Stimulated activated naive CD8-positive, alpha-beta T cell treated with anti-CD3 and anti-CD28 coated beads, Interleukin-15, Interleukin-2, amounts not matched to agents 100 ng/mL and 50 ng/mL, for 24 hours (primary cell): Measurements from ENCODE around the gene SERPIND1.

ENCODE experiments used
- H3K27ac Mint-ChIP-seq: one replicate; pipeline ENCODE4 v1.8.0; 2021; ENCODE audit warnings: mild to moderate bottlenecking, mixed read lengths
- H3K27me3 Mint-ChIP-seq: one replicate; pipeline ENCODE4 v1.8.0; 2021; ENCODE audit warnings: mixed read lengths
- H3K36me3 Mint-ChIP-seq: one replicate; pipeline ENCODE4 v1.8.0; 2021; ENCODE audit warnings: low read depth, mixed read lengths
- H3K4me1 Mint-ChIP-seq: one replicate; pipeline ENCODE4 v1.8.0; 2021; ENCODE audit warnings: low read depth, mixed read lengths
- H3K4me3 Mint-ChIP-seq: one replicate; pipeline ENCODE4 v1.8.0; 2021; ENCODE audit warnings: mild to moderate bottlenecking, mixed read lengths
- H3K9me3 Mint-ChIP-seq: one replicate; pipeline ENCODE4 v1.8.0; 2021; ENCODE audit warnings: mixed read lengths

Gene SERPIND1

DNA sequence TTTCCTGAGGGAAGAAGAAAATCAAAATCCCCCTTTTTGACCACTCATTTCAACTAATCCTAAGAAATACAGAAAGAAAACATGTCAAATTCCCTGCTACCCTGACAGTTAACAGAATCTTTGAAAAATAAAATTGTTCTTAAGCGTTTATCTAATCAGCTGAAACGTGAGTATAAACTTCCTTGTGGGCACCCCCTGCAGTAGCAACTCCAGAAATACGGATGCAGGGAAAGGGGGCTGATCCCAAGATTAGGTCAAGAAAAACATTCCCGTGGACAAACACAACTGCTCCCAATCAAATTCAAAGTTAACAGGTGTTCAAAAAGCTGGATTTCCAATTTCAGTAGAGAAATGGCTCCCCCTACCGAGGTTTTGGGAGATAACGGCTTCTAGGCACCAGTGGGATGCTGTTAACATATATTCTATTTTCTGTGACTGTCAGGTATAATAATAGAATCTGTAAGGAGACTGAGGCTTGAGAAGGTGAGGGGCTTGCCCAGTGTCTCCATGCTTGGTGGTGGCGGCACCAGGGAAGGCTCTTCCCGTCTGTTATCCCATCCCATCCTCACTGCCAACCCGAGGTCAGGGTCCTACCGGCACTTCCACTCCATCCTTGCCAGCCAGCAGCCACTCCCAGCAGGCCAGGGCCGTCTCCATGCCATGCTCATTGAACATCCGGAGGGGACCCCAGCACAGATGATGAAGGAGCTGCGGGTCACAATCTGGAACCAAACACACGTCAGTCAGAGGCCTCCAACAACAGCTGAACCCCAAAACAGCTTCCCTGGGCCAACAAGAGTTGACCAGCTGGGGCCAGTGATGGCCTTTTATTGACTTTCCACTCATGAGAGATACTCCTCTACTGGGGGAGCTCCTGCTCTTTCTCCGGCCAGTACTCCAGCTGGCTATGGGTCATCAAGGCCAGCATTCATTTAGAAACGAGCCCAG lies 32.0 kb upstream of the SERPIND1 start:
- Mint-ChIP-seq H3K27me3 (no peaks in the 10 kb centered on the region), H3K27ac (no peak overlapping the region), H3K36me3 (peaks cover 57% of the 10 kb centered on the region), H3K4me1 (no peaks in the 10 kb centered on the region), H3K9me3 (no peaks in the 10 kb centered on the region), H3K4me3 (no peak overlapping the region)

DNA sequence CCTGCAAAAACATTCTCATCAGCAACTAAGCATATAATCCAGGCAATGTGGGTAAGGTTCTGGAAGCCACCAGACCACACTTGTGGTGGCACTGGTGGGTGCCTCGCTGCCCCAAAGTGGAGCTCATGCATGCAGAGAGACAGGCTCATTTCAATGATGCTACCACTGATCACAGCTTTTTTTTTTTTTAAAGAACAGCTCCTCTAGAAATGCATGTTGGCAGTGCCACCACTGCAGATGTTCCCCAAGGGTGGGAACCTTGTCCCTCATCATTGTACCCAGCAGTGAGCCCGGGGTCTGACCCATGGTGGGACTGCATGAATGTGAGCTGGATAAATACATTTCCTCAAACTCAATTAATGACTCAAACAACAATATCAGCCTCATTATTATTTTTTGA lies 31.1 kb upstream of the SERPIND1 start:
- no peaks in the 10 kb centered on the region for H3K9me3 Mint-ChIP-seq
- no peaks in the 10 kb centered on the region for H3K4me1 Mint-ChIP-seq
- H3K36me3 Mint-ChIP-seq = peaks cover 63% of the 10 kb centered on the region
- H3K27ac Mint-ChIP-seq = no peak overlapping the region
- H3K27me3 Mint-ChIP-seq = no peaks in the 10 kb centered on the region
- H3K4me3 Mint-ChIP-seq = no peak overlapping the region

DNA sequence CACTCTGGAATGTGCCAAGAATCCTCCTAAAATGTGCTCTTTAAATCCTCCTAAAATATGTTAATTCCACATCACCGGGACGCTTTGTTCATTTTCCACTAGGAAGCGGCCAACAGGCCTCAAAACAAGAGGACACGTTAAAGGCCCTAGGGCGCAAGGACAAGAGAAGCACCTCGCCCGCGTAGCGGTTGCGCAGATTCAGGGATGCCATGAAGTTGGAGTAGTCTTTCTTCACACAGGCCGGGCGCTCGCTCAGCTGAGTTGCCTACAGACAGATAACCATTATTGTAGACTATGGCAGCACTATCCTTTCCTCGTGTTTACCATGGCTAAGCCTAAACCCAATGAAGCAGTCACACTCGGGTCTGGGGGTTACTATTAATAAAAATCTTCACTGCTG lies 29.5 kb upstream of the SERPIND1 start:
- Mint-ChIP-seq H3K27me3 (no peaks in the 10 kb centered on the region), H3K27ac (peak overlapping the region; percentile 49), H3K36me3 (peaks cover 57% of the 10 kb centered on the region), H3K4me1 (peaks cover 6% of the 10 kb centered on the region), H3K9me3 (no peaks in the 10 kb centered on the region), H3K4me3 (no peak overlapping the region)

DNA sequence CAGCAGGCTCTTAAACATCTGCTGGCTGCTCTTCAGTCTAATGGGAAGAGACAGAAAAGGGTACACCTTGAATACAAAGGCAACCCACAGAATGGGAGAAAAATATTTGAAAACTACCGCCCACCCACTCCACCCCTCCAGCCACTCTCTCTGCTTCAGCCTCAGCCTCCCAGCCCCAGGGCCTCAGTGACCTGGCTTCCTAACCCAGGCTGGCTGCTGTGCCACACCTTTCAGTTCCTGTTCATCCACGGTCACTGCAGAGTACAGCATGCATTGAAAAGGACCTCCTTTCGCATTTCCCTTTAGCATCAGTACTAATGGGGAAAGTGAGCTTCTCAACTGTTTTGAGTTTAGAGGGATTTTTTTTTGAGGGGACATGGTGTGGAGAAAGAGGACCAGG lies 28.8 kb upstream of the SERPIND1 start:
- no peaks in the 10 kb centered on the region for H3K27me3 Mint-ChIP-seq
- no peaks in the 10 kb centered on the region for H3K9me3 Mint-ChIP-seq
- H3K27ac Mint-ChIP-seq = peak overlapping the region; percentile 16
- H3K4me1 Mint-ChIP-seq = peaks cover 12% of the 10 kb centered on the region
- H3K36me3 Mint-ChIP-seq = peaks cover 62% of the 10 kb centered on the region
- no peak overlapping the region for H3K4me3 Mint-ChIP-seq

DNA sequence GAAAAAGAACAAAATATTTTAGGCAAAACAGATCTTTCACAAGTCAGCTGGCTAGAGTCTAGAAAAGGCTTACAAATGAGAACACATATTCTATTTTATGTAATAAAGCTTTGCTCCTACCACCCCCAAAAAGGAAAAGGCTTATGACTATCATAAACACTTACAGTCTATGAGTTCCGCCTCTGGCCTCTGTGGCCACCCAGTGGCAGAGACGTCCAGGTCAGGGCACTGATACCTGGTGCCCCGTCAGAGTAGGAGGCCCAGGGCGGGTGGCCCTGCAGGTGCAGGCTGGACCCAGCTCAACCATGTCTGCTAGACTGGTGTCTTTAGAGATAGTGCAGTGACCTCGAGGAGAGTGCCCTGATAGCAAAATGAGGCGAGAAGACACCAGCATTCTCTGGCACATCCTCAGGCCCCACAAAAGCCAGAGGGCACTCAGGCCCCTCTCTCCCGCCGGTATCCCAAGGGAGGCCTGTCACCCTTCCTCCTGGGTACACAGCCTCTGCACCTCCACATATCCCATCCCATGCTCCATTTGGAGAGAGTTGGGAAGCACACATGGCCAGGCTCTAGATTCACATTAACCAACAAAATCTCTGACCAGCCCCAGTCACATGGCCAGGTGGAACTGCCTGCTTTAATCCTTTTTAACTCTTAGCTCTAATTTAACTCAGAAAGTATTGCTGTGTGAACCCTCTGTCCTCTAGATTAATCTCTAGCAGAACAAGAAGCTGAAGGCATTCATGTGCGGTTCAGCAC lies 27.3 kb upstream of the SERPIND1 start:
- Mint-ChIP-seq H3K4me3 (no peak overlapping the region), H3K4me1 (peaks cover 25% of the 10 kb centered on the region), H3K27me3 (no peaks in the 10 kb centered on the region), H3K36me3 (peaks cover 58% of the 10 kb centered on the region), H3K9me3 (no peaks in the 10 kb centered on the region), H3K27ac (no peak overlapping the region)

DNA sequence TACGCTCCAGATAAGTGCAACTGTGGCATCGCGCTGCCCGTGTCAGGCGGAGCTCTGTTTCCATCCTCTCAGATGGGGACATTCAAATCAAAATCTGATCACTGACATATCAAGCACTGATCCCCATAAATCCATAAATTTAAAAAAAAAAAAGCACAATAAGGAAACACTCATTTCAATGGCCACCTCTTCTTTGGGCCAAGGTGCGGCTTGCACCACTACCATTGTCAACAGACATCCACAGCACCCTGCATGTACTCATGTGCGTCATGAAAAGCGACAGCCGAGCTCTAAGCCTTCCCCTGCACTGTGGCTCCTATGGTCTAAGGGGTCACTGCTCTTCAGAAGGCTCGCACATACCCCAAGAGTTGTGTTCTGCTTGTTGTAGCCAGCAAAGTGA lies 26.7 kb upstream of the SERPIND1 start:
- Mint-ChIP-seq H3K36me3 (peaks cover 53% of the 10 kb centered on the region), H3K4me3 (no peak overlapping the region), H3K4me1 (peaks cover 25% of the 10 kb centered on the region), H3K27me3 (no peaks in the 10 kb centered on the region), H3K27ac (no peak overlapping the region), H3K9me3 (no peaks in the 10 kb centered on the region)

DNA sequence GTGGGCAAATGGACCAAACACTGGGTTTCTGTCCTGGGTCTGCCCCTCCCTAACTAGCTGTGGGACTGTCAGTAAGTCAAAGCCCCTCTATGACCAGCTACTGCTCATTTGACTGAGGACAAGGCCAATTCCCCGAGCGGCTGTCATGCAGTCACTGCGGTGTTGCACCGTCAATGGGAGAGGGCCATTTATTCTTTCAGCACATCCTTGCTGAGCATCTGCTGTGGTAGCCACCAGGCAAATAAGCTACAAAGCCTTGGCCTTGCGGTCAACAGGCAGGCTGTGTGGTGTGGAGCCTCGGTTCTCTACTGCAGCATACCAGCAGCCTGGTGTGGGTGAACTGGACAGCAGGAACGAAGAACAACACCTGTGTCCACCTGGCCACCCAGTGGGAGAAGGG lies 25.8 kb upstream of the SERPIND1 start:
- Mint-ChIP-seq H3K27me3 (no peaks in the 10 kb centered on the region), H3K4me1 (peaks cover 25% of the 10 kb centered on the region), H3K27ac (no peak overlapping the region), H3K36me3 (peaks cover 49% of the 10 kb centered on the region), H3K9me3 (no peaks in the 10 kb centered on the region), H3K4me3 (no peak overlapping the region)

DNA sequence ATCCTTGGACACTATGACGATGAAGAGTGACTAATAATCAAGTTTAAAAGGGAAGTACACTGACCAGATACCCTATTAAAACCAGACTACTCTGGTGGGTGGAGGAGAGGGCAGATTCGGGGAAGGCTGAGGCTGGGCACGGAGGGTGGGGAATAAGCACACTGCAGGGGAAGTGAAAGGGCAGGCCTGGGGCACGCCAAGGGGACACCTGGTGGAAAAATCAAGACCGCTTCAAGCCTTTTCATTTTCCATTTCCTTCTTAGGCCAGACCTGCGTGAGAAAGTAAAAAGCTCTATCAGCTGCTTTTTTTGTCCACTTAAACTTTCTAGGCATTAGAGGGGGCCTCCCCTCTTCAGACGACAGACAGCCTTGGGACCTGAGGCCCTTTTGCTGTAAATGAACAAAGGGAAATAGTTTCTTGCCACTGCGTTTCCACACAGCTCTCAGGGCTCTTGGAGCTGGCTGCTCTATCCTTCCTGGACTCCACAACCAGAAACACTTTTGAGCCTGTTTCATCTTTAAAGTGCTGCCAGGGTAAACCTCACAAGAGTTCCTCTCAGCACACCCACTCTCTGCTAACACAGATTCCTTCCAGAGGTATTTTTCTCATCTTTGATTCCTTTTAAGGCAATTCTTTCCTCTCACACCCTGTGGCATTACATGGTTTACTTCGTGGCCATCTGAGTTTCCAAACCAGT lies 25.0 kb upstream of the SERPIND1 start:
- Mint-ChIP-seq H3K27me3 (no peaks in the 10 kb centered on the region), H3K4me1 (peaks cover 25% of the 10 kb centered on the region), H3K9me3 (no peaks in the 10 kb centered on the region), H3K36me3 (peaks cover 49% of the 10 kb centered on the region), H3K27ac (peak overlapping the region; percentile 68), H3K4me3 (no peak overlapping the region)

DNA sequence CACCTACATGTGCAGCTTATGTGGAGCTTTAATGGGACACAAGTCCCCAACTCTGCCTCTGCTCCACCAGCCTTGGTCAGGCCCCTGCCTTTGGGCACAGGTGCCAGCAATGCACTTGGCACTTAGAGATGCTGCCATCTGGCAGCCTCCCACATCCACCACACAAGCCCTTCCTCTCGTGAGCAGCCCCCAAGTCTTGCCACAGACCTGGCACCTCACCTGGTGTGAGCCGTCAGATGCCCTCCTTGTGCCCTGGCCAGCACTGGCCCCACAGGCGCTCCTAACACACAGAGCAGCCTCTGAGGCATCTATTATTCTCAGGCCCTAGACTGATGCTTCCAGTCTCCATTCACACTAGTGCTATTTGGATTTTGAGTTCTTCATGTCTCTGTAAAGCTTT lies 24.5 kb upstream of the SERPIND1 start:
- no peak overlapping the region for H3K4me3 Mint-ChIP-seq
- no peaks in the 10 kb centered on the region for H3K27me3 Mint-ChIP-seq
- peak overlapping the region; percentile 11 for H3K27ac Mint-ChIP-seq
- H3K4me1 Mint-ChIP-seq = peaks cover 25% of the 10 kb centered on the region
- peaks cover 43% of the 10 kb centered on the region for H3K36me3 Mint-ChIP-seq
- no peaks in the 10 kb centered on the region for H3K9me3 Mint-ChIP-seq

DNA sequence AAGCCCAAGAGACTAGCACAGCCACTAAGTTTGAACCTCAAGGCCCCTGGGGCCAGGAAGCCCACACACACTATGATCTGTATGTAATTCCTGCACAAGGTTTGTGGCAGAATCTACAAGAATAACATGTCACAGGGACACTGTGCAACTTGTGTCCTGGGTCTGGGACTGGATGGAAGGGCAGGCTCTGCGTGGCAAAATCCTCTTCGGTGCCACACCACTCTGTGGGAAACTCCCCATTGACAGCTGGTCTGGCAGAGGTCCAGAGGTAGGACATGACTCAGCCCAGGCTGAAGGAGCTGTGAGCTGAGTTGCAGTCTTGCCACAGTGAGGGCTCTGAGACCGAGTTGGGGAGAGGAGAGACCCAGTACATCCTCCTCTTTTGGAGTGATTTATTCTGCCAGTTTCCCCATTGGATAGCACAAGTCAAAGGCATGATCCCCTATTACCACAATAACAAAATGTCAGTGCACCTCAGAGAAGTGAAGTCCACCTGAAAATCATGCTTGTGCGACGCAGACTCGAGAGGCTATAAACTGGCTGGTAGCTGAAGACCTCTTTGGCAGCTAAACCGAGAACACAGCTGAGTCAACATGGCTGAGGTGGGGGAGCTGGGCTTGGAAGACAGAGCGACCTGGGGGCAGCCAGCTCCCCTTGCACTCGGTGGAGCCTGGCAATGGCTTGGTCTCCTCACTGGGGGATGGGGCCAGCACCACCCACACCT lies 23.3 kb upstream of the SERPIND1 start:
- H3K4me3 Mint-ChIP-seq = no peak overlapping the region
- no peak overlapping the region for H3K27ac Mint-ChIP-seq
- H3K4me1 Mint-ChIP-seq = peaks cover 25% of the 10 kb centered on the region
- no peaks in the 10 kb centered on the region for H3K27me3 Mint-ChIP-seq
- peaks cover 35% of the 10 kb centered on the region for H3K36me3 Mint-ChIP-seq
- no peaks in the 10 kb centered on the region for H3K9me3 Mint-ChIP-seq

DNA sequence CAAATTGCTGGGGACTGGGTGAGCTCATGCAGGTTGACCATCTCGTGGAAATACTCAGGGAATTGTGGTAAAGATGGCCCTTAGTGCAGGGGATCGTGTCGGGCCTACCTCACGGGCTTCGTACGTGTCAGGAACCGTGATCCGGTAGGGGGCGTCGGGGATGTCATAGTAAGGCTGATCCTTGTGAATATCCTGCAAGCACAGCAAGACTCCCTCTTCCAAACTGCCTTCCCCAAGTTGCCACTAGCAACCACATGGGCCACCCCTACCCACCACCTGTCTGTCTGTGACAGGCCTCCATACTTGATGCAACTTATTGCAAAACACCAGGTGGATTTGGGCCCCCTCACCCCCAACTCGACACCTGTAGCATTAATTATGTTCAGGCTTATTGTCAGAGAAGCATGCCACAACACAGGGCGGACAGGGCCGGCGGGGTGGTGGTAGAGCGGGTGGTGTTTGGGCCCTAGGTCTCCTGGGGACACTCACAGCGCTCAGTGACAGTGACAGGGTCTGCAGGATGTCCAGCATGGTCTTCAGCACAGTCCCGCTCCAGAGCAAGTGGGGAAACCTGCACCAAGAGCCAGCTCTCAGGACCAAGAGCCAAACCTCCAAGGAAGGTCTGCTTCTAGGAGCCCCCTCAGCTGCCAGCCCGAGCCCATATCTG lies 22.6 kb upstream of the SERPIND1 start:
- no peaks in the 10 kb centered on the region for H3K27me3 Mint-ChIP-seq
- no peak overlapping the region for H3K4me3 Mint-ChIP-seq
- peaks cover 25% of the 10 kb centered on the region for H3K4me1 Mint-ChIP-seq
- no peaks in the 10 kb centered on the region for H3K9me3 Mint-ChIP-seq
- peaks cover 38% of the 10 kb centered on the region for H3K36me3 Mint-ChIP-seq
- no peak overlapping the region for H3K27ac Mint-ChIP-seq

DNA sequence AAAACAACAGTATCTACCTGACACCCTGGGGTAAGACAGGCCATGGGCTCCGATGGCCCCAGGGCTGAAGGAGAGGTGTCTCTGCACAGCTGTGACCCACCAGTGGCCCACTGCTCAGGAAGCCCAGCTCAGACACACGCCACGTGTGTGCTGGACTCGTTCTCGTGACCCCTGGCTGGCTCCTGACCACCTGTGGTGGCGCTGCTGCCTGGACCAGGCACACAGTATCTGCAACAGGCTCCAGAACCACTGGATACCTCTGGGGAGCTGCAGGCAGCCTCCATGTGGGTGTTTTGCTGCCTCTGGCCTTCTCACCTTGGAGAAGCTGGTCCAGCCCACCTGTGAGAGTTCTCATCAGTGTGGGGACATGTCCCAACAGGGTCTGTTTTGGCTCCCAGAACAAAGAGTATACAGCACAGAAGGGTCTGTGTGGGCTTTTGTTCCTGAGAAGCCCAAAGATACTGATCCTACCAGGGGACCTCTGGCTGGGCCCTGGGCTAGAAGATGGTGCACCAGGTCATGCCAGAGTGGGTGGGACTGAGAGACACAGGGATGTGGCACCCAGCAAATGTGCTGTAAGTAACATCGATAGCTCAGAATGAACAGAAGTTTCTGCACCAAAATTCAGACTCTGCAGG lies 21.7 kb upstream of the SERPIND1 start:
- H3K4me3 Mint-ChIP-seq = no peak overlapping the region
- H3K4me1 Mint-ChIP-seq = peaks cover 25% of the 10 kb centered on the region
- peaks cover 35% of the 10 kb centered on the region for H3K36me3 Mint-ChIP-seq
- no peak overlapping the region for H3K27ac Mint-ChIP-seq
- H3K9me3 Mint-ChIP-seq = no peaks in the 10 kb centered on the region
- no peaks in the 10 kb centered on the region for H3K27me3 Mint-ChIP-seq

DNA sequence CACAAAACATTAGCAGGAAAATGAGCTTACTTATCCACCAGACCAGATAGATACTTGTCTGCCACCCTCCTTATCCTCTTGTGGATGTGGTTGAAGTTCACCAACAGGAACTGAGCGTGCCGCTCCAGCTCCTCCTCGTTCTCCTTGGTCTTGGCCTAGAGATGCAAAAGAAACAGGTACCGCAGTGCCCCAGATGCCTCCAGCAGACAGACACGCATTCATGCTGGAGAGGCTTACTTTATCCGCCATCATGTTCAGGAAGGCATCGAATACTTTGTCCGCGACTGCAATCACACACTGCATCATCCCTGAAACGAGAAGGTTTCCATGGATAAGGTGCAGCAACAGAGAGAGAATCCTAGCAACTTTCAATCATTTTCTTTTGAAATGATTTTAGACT lies 21.0 kb upstream of the SERPIND1 start:
- Mint-ChIP-seq H3K4me3 (no peak overlapping the region), H3K27me3 (no peaks in the 10 kb centered on the region), H3K36me3 (peaks cover 38% of the 10 kb centered on the region), H3K9me3 (no peaks in the 10 kb centered on the region), H3K4me1 (peaks cover 25% of the 10 kb centered on the region), H3K27ac (no peak overlapping the region)

DNA sequence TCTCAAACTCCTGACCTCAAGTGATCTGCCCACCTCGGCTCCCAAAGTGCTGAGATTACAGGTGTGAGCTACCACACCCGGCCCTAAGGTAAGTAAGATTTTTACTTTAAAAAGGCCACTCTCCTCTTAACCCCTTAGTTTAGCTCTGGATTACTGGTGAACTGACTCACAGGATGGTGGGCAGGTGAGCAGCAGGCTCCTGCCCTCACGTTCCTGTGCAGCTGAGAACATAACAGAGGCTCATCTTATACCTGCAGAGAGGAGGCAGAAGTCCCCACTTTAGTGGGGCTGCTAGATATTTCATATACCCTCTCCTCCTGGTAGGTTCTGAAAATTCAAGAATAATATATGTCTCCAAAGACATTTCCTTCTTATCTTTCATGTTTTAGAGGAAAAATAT lies 17.1 kb upstream of the SERPIND1 start:
- Mint-ChIP-seq H3K9me3 (no peaks in the 10 kb centered on the region), H3K4me3 (no peak overlapping the region), H3K4me1 (no peaks in the 10 kb centered on the region), H3K27me3 (no peaks in the 10 kb centered on the region), H3K27ac (no peak overlapping the region), H3K36me3 (peaks cover 27% of the 10 kb centered on the region)
